Measurements from ENCODE around the gene TNFSF13B.
"Not testable (repeated sequence)": the region's sequence is repeated elsewhere in the genome, so short reads cannot be mapped to it uniquely, and the experiment has no call there.

The TNFSF13B gene, protein sequence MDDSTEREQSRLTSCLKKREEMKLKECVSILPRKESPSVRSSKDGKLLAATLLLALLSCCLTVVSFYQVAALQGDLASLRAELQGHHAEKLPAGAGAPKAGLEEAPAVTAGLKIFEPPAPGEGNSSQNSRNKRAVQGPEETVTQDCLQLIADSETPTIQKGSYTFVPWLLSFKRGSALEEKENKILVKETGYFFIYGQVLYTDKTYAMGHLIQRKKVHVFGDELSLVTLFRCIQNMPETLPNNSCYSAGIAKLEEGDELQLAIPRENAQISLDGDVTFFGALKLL

DNA sequence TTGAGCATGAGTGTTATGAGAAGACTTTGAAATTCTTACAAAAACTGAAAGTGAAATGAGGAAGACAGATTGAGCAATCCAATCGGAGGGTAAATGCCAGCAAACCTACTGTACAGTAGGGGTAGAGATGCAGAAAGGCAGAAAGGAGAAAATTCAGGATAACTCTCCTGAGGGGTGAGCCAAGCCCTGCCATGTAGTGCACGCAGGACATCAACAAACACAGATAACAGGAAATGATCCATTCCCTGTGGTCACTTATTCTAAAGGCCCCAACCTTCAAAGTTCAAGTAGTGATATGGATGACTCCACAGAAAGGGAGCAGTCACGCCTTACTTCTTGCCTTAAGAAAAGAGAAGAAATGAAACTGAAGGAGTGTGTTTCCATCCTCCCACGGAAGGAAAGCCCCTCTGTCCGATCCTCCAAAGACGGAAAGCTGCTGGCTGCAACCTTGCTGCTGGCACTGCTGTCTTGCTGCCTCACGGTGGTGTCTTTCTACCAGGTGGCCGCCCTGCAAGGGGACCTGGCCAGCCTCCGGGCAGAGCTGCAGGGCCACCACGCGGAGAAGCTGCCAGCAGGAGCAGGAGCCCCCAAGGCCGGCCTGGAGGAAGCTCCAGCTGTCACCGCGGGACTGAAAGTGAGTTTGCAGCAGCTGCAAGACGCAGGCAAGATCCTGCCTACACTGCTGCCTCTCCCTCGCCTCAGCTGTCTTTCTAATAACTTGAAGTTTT is at the start of gene TNFSF13B:
Gene TNFSF13B (plus strand): TSS at position 118 of the 728 bp plus-strand sequence. CDS start 178 bp downstream, at position 296.
- DNase-seq, result peak; percentile 36

- no peak for DNase-seq
Observed at GRCh38 chr13:108220041-108220440, 49.5 kb upstream of the TNFSF13B start.

- no peak for DNase-seq
Observed at GRCh38 chr13:108223687-108224503, 45.6 kb upstream of the TNFSF13B start.

- no peak for DNase-seq
Observed at GRCh38 chr13:108225440-108225839, 44.1 kb upstream of the TNFSF13B start.

DNA sequence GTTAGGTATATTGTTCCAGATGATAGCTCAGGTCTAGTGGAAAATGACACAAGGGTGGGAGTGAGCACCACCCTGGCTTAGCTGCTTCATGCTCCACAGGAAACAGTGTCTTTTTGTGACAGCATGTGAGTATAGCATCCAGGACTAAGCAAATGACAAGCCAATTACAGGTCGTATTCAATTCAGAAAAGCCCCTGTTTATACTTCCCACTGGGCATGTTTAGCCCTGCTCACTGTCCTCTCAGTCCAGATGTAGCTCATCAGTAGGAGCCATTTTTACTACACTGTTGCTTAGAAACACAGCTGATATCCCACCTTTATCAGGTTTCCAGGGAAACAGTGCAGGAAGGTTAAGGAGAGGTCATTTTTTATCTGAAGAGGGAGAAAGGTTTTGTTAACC is 43.3 kb upstream of the TNFSF13B start:
- DNase-seq, result no peak

DNA sequence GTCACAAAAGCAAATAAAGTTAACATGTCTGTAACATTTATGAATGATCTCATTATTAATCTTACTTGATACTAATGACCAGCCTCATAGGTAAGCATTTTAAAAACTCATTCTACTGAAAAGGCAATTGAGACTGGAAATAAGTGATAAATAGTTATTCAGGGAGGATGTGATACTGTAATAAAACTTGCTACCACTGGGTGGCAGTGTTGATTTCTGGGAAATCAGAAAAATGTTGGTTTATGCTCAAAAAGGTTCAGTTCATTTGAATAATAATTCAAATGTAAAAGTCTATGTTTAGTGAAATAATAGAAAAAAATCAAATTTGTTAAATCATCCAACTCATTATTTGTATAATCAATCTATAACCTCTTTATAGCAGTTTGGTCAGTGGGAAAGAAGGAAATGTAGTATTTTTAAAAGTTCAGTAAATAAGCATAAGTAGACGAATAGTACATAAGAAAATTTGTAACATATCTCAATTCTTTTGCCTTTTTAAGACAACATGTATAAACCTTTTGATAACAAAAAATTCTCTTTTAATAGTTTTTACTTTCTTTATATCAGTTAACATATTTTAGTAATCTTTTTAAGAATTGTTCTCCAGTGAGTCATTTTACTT is 41.8 kb upstream of the TNFSF13B start:
- DNase-seq, result no peak

GRCh38 chr13:108230377-108230776 is 39.1 kb upstream of the TNFSF13B start:
- DNase-seq, result no peak

- no peak for DNase-seq
Observed at GRCh38 chr13:108249150-108249549, 20.4 kb upstream of the TNFSF13B start.

DNA sequence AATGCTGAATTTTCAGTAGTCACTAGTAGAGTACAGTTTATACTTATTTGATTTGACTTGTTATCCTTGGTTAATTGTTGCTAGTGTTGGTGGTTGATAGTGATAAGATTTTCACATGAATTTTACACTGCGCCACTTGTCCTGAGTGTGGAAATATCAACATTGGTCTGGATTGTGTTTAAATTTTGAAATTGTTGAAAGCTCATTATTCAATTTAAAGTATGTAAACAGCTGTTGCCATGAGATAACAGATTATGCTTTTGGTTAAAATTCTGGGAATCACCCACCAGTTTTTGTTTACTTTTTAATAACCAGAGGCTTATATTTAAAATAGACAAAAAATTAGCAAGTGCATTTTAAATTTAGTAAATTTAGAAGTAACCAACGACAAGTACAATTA is 12.3 kb upstream of the TNFSF13B start:
- DNase-seq, result no peak

- no peak for DNase-seq
Observed at GRCh38 chr13:108263621-108264355, 5.7 kb upstream of the TNFSF13B start.

- no peak for DNase-seq
Observed at GRCh38 chr13:108266321-108266990, 3.1 kb upstream of the TNFSF13B start.

- DNase-seq, result no peak
Observed at GRCh38 chr13:108267347-108267746, 2.2 kb upstream of the TNFSF13B start.

- not testable (repeated sequence) for DNase-seq
Observed at GRCh38 chr13:108267855-108268254, 1.7 kb upstream of the TNFSF13B start.

GRCh38 chr13:108268466-108269112 is 929 bp upstream of the TNFSF13B start:
- DNase-seq, result no peak

DNA sequence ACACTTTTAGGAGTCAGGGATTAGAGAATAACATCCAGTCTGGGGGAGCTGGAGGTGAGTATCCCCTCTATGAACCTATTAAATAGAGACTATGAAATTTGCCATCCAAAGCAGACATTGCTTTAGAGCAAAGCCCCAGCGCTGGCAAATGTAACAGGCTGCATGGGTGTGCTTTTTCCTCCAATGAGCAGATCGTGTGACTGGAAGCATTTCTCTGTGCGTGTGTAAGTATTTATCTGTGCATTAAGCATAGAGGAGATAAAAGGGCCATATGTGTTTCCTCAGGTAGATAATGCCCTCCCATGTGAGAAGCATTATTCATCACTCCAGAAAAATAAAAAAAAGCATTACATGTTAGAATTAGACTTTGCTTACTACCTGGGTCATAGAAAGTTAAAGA is 924 bp downstream of the TNFSF13B start:
- no peak for DNase-seq

GRCh38 chr13:108272333-108272732 is 2.8 kb downstream of the TNFSF13B start:
- no peak for DNase-seq

DNA sequence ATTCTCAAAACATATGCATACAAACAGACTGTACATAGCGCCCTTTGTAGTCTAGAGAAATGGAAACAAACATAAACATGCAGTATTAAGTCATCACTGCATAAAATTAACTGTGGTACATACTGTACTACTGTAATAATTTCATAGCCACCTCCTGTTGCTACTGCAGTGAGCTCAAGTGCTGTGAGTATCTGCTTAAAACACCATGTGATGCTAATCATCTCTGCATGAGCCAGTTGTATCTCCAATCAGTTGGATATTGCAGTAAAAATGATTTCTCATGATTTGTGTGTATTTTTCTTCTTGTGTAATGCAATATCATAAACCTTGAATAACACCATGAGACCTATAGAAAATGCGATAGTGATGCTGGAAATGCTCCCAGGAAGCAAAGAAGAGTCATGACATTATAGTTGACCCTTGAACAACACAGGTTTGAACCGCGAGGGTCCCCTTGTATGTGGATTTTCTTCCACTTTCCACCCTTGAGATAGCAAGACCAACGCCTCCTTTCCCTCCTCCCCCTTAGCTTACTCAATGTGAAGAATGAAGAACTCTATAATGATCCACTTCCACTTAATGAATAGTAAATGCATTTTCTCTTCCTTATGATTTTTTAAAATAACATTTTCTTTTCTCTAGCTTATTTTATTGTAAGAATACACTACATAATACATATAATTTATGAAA is 4.1 kb downstream of the TNFSF13B start:
- DNase-seq, result no peak

- DNase-seq, result no peak
Observed at GRCh38 chr13:108274718-108275117, 5.2 kb downstream of the TNFSF13B start.

DNA sequence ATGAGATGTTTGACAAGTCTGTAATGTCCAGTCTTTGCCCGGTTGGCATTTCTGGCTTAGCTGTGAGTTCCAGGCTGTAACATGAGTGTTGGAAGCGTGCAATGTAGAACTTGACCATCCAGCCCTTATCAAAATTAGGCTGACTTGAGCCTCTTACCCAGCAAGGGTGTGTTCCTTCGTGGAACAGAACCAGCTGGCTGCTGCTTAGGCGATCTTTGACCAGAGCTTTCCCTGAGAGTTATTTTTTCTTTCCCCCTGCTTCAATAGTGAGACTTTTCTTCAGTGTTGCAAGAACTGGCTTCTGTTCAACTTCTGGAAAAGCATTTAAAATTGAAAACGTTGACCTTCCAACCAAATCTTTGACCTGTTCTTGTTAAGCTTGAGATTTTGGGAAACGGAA is 6.5 kb downstream of the TNFSF13B start:
- no peak for DNase-seq

DNA sequence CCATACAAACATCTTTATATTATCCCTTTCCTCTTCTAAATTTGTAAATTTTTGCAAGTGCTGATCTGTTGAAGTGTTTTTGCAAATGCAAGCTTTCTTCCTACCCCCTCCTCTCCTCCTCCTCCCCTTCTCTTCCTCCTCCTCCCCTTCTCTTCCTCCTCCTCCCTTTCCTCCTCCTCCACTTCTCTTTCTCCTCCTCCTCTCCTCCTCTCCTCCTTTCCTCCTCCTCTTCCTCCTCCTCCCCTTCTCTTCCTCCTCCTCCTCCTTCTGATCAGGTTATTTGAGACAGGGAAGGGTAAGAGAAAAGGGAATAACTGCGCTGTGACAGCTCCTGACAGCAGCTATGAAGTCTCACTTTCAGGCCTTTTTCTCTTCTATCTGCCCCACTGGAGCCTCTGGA is 8.9 kb downstream of the TNFSF13B start:
- no peak for DNase-seq

GRCh38 chr13:108281901-108282300 is 12.4 kb downstream of the TNFSF13B start:
- no peak for DNase-seq
